Measurements from ENCODE around the gene METTL26. TPM values are rescaled to one million over a fixed set of nuclear protein-coding genes. Genes with fewer than 3 reads are reported as not detected.
A peak's percentile ranks its signal among the peaks of the same experiment; 100 is the strongest.

Gene METTL26
- polyA plus RNA-seq, 10 donors, result 28.0 to 61.3 (median 40.0) TPM

- DNase-seq, result no peak
Observed at GRCh38 chr16:676913-677312, 40.8 kb upstream of the METTL26 start.

- DNase-seq, result no peak
Observed at GRCh38 chr16:676565-676902, 40.4 kb upstream of the METTL26 start.

- no peak for DNase-seq
Observed at GRCh38 chr16:675884-676564, 39.9 kb upstream of the METTL26 start.

GRCh38 chr16:674968-675883 lies 39.1 kb upstream of the METTL26 start, which contains the start of gene RHBDL1:
TSS of gene RHBDL1 (plus strand) at chr16:675671. CDS start at chr16:675791, 120 bp downstream.
- DNase-seq, result peak in 1 of 3 donors; percentile 49

GRCh38 chr16:674214-674881 lies 38.2 kb upstream of the METTL26 start:
- DNase-seq, result no peak

- DNase-seq, result no peak
Observed at GRCh38 chr16:673399-673991, 37.4 kb upstream of the METTL26 start.

GRCh38 chr16:672851-673250 lies 36.7 kb upstream of the METTL26 start:
- DNase-seq, result no peak

- no peak for DNase-seq
Observed at GRCh38 chr16:672371-672770, 36.3 kb upstream of the METTL26 start.

- no peak for DNase-seq
Observed at GRCh38 chr16:671353-672131, 35.4 kb upstream of the METTL26 start.

GRCh38 chr16:670485-671352 lies 34.6 kb upstream of the METTL26 start:
- DNase-seq, result no peak

GRCh38 chr16:669666-670065 lies 33.6 kb upstream of the METTL26 start:
- no peak for DNase-seq

GRCh38 chr16:668519-669171 lies 32.5 kb upstream of the METTL26 start:
- no peak for DNase-seq

- DNase-seq, result peak; percentile 90 to 96 (median 92)
Observed at GRCh38 chr16:667780-668518, 31.8 kb upstream of the METTL26 start, which contains the start of gene RHOT2. TSS of gene RHOT2 (plus strand) at chr16:668132. CDS start at chr16:668200, 68 bp downstream.

- DNase-seq, result no peak
Observed at GRCh38 chr16:667113-667779, 31.1 kb upstream of the METTL26 start.

- no peak for DNase-seq
Observed at GRCh38 chr16:666572-666971, 30.5 kb upstream of the METTL26 start.

- DNase-seq, result no peak
Observed at GRCh38 chr16:662597-662996, 26.5 kb upstream of the METTL26 start.

GRCh38 chr16:662095-662494 lies 26.0 kb upstream of the METTL26 start:
- no peak for DNase-seq

- no peak for DNase-seq
Observed at GRCh38 chr16:661184-661821, 25.2 kb upstream of the METTL26 start.
